NCI-H128 (cell line): ENCODE measurements around the gene RTKN2.

Experiments
- DNase-seq: peaks from one replicate; lab custom pipeline; 2025; ENCODE audit not compliant: unreplicated experiment; lab: John Stamatoyannopoulos, UW

RTKN2 gene

DNA sequence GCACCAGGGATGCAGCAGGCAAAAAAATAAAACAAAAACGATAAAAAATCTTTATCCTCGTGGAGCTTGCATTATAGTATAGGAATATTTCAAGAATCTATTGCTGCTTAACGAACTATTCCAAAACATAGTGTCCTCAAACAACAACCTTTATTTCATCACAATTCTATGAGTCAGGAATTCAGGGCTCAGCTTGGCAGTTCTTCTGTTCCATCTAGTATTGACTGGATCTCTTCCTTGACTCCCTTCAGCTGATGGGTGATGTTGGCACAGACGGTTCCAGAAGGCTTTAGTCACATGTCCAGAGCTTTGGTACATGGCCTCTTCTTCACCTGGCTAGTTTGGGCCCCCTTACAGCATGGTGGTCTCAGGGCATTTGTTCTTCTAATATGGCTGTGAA, 88.0 kb downstream of the RTKN2 start:
- no peak for DNase-seq

DNA sequence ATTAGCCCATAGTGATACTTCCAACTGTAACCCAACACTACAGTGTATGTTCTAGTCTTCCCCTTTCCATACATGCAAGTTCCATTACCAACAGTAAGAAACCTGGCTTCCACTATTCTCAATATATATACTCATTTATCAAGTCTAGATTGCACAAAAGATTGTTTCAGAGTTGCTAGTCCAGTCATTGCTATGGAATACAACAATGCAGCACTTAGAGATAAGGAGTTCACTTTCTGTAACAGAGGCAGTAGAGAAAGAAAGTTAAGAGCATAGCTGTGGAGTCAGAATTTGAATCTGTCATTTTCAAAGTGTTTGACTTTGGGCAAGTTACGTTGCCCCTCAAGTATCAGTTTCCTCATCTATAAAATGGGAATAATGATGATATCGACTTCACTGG, 90.1 kb downstream of the RTKN2 start:
- no peak for DNase-seq

DNA sequence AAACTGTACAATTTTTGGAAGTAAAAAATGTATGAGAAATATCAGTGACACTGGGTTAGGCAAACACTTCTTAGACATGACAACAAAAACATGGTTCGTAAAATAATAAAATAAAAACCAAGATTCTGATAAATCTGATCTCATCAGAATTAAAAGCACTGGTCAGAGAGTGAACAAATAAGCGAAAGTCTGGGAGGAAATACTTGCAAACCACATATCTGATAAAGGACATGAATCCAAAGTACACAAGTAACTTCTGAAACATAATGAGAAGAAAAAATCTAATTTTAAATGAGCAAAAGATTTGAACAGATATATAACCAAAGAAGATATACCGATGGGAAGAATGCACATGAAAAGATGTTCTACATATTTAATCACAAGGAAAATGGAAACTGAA, 91.5 kb downstream of the RTKN2 start:
- DNase-seq = no peak

DNA sequence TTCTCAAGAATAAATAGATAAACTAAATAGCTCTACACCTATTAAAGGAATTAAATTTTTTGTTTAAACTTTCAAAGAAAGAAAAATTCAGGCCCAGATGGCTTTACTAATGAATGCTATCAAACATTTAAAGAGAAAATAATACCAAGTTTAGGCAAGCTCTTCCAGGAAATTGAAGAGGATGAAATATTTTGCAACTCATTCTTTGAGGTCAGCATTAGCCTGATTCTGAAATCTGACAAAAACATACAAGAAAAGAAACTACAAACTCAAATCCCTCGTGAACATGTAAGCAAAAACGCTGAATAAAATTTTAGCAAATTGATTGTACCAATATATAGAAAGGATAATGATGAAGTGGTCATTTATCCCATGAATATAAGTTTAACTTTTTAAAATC, 93.4 kb downstream of the RTKN2 start:
- no peak for DNase-seq

DNA sequence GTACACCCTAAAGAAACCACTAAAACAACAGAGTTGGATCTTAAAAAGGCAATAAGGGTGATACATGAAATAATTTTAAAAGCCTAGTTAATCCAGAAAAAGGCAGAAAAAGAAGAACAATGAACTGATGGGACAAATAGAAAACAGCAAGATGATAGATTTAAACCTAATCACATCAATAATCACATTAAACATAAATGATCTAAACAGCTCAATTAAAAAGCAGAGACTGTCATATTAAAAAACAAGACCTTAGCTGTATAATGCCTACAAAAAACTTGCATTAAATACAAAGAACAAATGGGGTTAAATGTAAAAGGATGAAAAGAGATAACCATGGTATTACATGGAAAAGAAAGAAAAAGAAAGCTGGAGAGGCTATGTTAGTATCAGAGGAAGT, 96.2 kb downstream of the RTKN2 start:
- DNase-seq = no peak

DNA sequence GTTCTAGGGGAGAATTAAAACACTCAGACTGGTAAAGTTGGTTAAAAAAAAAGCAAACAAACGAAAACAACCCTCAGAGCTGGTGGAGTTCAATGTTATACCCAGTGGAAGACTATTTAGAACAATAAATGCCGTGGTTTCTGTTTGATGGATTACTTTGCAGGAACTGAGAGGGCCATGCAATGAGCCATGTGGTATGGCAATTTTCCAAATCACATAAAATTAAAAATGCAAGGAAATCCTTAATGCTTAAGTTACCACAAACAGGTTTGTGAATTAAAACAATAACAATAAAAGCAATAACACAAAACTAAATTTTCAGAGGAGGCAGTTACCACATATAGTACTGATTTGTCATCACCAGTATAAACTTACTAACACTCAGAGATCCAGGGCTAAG, 96.9 kb downstream of the RTKN2 start:
- DNase-seq = no peak

DNA sequence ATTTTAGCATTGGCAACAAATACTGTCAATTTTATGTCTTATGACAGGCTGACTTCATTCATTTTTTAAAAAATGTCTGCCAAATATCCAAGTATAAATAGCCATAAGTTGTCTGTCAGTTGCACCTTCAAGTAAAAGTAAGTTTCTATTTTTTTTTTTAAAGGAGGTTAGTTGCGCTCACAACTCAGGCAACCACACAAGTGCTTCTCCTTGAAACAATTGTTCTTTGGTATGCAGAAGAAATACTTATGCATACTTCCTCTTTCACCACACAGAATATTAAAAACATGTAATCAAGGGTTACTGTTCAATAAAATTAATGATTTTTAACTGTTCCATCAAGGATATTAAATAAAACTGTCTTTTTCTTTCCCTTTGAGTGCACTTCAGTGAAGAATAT, 97.9 kb downstream of the RTKN2 start:
- no peak for DNase-seq

DNA sequence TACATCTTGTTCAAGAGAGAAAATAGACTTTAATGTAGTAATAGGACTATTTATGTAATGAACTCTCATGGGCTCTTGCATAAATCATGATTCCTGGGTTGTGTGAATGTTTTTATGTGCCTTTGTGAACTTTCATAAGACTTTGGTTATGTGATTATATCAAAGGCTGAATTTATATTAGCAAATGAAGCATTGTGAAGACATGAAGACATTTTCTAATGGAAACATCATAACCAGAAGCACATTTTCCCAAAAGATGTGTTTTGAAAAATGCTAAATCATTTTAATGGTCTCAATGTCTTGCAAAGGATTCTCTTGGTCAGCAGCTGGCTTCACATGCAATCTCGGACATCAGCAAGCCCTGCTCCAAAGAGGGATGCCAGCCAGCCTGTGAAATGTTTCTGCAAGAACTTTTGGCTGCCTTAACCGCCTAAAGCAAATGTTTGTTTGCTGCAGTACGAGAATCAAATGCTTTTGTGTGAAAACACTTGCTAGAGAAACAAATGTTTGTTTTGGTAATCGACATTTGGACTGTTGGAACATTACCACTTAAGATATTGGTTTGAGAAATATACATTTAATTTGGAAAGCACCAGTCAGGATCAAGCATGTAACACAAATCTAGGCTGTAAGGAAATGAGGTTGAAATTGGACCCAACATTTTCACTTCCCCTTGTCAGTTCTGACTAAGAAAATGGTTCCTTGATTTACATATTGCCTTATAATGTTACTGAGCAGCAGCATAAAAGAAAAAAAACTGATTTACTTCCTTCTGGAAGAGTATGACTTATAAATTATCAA, 102.1 kb downstream of the RTKN2 start:
- DNase-seq = no peak

DNA sequence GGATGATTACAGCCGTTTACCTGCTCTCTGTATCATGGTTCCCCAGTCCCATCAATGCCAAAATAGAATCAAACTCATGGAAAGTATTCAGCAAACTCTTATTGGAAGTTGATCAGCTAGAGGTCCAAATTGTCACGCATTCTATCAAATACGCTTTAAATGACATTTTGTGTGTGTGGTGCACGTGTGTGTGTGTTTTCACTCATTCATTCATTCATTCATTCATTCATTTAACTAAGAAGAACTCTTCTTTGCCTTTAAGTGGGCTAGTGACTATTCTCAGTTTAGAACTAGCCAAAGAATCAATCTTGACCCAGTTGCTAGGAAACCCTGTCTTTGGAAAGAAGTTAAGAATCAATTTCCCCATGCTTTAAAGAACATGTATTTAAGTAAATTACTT, 102.8 kb downstream of the RTKN2 start:
- no peak for DNase-seq

DNA sequence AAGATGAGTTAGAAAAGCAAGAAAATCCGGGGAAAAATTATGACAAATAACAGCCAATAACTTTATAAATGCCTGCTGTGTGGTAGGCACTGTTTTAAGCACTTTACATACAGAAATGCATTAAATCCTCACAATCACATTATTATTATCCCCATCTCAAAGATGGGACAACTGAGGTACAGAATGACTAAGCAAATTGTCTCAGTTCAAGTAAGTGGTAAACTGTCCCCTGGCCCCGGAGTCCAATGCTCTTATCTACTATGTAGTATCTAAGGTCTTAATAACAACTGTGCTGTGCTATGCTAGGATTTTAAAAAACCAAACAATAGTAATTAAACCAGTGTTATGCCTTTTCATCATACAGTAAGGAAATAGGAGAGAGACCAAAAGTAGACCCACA, 105.6 kb downstream of the RTKN2 start:
- DNase-seq = no peak

DNA sequence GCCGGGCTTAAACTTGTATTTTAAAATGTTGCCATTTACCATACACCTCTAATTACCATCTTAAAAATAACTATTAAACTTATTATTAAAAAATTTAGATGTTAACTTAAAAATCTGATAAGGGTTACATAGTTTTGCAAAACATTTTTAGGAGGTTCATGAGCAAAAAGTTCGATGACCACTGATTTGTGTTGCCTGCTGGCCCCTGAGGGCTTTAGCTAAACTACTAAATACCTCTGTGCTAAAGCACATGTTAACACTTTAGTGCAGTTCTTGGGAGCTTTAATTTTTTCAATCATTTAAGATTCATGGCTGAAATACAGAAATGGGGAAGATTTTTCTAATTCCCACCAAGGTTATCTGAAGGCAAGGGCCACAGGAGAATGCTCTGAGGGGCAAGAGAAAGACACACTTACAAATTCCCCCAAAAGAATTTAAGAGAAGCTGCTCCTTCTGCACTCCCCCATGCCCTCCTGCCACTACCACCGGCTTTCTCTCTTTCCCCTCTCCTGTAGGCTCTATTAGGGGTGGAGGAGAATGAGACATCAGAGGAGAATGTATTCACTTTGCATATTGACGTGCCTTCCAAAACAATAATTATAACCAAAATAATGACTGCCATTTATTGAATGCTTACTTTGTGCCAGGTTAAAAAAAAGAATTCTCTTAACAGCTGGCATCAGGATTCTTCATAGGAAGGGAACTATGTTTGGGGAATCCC, 106.2 kb downstream of the RTKN2 start:
- no peak for DNase-seq

DNA sequence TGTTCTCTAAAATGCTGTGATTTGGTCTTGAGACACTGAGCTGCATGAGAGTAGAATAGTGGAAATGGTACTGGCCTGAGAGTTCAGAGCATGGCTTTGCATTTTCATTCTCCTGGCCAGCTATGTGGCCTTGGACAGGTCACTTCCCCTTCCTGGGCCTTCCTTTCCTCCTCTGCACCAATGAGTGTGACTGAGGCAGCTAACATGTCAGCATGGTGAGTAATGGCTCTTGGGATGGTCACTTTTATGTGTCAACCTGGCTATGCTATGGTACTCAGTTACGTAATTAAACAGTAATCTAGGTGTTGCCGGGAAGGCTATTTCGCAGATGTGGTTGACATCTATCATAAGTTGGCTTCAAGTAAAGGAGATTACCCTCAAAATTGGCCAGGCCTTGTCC, 109.3 kb downstream of the RTKN2 start:
- no peak for DNase-seq

DNA sequence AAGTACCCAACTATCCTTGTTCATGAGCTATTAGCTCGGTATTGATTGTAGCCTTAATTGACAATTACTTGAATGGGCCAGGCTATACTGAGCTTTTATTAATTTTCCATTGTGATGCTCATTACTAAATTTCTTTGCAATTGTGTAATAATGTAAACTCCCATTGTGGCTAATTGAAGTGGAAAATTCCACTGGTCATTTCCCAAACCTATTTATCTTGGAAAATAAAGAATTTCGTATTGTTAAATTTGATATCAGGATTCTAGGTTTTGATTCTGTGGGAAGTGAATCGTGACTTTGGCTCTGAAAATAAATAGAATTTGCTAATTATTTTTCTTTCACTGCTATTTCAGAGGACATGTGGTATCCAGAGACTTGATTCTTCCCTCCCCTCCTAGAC, 111.0 kb downstream of the RTKN2 start:
- no peak for DNase-seq

DNA sequence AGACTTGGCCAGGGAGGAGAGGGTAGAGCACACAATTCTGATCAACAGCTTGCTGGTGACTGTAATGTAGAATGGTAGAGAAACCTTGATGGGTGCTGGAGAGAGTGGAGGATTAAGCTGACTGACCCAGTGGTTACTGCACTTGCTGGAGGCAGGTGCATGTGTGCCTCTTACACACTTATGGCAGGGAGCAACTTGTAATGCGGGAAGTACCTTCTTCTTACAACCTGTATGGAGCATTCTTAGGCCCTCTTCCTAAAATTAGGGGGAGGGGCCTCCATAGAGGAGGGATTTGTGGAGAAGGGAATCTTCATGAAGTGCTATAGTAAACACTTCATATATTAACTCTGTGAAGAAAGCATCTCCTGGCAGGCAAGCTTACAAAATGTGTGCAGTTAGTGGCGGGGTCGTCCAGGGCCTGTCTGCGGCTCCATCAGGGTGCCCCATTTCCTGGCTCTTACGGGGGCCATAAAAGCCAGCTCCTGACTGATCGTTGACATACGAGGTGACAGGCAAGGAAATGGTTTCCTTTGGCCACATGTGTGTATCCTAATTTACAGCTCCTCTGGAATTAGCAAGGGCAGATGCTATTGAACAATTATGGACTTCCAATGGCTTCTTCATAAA, 113.5 kb downstream of the RTKN2 start:
- no peak for DNase-seq

DNA sequence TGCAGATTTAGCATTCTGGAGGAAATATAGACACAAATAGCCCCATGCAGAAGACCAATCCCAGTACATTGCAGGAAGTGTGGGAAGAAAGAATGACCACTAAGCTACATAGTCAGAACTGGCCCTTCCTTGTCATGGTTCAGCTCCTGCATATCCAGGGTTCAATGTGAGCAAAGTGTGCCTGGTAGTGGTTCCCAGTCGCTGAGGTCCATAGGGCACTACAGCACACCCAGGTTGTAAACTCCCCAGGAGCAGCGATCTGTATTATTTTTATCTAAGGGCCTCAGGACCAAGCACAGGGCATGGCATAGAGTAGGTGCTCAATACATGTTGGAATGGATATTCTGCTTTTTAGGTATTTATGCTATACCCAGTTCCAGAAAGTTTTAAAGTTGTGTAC, 114.4 kb downstream of the RTKN2 start:
- no peak for DNase-seq

DNA sequence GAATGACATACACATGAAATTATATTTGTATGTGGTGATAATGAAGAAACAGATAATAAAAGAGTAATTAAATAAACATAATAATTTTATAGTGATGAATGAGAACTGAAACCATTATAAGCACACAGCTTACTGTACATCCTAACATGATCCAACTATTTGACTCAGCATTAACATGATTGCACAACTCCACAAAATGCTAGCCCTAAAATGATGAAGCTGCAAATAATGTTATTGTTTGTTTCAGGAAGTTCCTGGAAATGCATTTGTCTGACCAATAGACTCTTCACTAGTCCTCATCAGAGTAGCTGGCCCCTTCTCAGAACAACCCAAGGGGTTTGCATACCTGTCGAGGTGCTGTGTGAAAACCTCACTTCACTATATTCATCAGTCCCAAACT, 115.5 kb downstream of the RTKN2 start:
- DNase-seq = no peak

DNA sequence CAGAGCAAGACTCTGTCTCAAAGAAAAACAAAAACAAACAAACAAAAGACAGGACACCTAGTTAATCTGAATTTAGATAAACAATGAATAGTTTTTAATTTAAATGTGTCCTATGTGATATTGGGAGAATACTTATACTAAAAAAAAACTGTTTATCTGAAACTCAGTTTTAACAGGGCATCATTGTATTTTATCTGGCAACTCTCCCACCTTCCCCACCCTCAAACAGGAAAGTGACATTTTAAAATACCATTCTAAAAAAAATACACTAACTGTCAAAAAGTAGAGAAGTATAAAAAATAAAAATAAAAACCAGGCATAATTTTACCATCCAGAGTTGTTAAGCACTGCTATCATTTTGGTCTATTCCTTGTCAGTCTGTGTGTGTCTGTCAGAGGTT, 119.0 kb downstream of the RTKN2 start:
- no peak for DNase-seq

DNA sequence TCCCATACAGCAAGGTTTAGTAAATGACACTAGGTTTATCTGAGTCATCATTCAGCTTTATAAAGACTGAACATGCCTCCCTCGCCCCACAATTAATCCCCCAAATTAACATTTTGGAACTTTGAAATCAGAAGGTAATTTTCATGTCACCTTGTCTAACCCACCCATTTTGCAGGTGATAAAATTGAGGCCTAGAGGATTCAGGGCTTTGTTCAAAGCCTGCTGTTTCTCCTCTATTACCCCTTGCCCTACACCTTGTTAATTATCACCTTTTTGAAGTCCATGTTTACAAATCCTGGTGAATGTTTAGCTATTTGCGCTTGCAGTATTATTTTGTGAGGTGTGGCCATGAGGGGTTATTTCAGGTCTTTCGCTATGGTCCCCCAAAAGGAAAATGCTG, 120.5 kb downstream of the RTKN2 start:
- no peak for DNase-seq

DNA sequence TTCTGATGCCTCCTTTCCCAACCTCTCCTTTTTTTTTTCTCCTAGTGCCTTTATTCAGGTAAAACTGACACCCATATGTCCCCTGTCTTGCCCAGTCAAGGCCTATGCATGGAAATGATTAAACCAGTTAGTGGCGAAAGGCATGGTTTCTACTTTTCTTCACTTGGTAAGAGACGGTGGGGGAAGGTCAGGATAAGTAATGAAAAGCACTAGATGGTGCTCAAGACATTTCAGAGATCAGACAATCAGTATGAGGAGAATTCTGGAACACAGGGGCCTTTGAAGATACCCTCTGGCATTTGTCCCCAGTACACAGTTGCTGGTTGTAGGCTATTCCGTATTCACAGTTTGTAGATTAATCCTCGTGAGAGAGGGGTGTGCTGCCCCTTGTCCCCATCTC, 121.2 kb downstream of the RTKN2 start:
- no peak for DNase-seq

DNA sequence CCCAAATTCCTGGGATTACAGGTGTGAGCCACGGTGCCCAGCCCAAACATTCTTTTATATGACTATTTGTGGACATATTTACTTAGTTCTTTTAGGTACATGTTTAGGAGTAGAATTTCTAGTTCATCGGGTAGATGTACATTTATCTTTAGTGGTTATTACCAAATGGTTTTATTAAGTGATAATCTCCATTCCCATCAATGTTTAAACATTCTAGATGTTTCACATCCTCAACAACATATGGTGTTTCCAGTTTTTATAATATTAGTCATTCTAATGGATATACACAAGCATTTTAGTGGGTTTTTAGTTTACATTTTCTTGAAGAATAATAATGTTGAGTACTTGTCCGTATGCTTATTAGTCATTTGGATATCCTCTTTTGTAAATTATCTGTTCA, 131.7 kb downstream of the RTKN2 start:
- DNase-seq = no peak

DNA sequence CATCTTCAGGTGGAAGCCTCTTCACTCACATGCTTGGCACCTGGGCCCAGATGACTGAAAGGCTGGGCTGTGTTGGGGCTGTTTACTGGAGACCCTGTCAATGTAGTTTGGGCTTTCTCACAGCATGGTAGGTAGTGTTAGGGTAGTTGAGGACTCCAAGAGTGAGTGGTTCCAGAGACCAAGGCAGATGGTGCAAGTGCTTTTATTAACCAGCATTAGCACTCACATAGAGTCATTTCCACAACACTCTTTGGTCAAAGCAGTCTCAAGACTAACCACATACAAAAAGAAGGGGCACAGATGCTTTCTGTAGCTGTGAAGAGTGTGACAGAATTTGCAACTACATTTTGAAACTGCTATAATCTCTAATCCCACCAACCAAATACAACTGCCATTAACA, 135.0 kb downstream of the RTKN2 start:
- no peak for DNase-seq
